ENCODE data around the gene CNST. TPM values are rescaled to one million over a fixed set of nuclear protein-coding genes. Genes with fewer than 3 reads are reported as not detected.
A peak's percentile ranks its signal among the peaks of the same experiment; 100 is the strongest.

Gene CNST
- total and polyA plus RNA-seq, 2 of the 13 experiments (the other 11 are each of a cell fraction or from before 2014, with no cell fraction given), result 6.3 to 12.4 TPM

DNA sequence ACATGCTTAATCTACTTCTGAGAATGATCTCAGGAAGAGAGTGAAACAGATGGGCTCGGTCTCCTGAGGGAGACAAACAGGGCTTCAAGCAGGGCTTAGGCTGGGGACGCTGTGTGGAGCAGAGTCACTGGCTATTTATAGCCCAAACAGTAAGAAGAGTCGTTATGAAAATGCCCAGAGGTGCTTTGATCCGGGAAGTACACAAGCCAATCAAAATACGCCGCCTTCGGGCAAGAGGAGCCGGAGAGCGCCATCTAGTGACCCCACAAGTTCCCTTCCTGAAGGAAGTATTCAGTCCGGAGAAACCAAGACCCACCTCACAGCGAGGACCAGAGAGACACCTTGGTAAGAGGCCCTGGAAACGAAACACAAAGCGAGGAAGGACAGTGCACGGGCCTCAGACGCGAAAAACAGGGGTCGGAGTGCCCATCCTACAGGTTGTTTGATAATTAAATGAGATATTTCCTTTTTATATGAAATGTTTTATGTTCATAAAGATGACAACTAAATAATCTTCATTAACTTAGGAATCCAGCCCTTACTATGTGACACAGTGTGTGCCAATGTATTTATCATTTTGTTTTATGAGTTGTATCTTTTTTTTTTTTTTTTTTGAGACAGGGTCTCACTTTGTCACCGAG lies 133.0 kb downstream of the CNST start (continued):
- TF ChIP-seq, protein P1, sequence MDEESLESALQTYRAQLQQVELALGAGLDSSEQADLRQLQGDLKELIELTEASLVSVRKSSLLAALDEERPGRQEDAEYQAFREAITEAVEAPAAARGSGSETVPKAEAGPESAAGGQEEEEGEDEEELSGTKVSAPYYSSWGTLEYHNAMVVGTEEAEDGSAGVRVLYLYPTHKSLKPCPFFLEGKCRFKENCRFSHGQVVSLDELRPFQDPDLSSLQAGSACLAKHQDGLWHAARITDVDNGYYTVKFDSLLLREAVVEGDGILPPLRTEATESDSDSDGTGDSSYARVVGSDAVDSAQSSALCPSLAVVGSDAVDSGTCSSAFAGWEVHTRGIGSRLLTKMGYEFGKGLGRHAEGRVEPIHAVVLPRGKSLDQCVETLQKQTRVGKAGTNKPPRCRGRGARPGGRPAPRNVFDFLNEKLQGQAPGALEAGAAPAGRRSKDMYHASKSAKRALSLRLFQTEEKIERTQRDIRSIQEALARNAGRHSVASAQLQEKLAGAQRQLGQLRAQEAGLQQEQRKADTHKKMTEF (CRISPR knock-in tag; IDR thresholded peaks at IDR 0.05), result peak; percentile 56; the same call in 1 of the 2 replicates
- TF ChIP-seq ZNF709 (CRISPR knock-in tag; IDR thresholded peaks at IDR 0.05), result no peak
- peak; percentile 44; the same call in 1 of the 2 replicates for TF ChIP-seq HDAC1 (CRISPR knock-in tag; IDR thresholded peaks at IDR 0.05)
- no peak for TF ChIP-seq NR3C1 (CRISPR knock-in tag; IDR thresholded peaks at IDR 0.05)
- TF ChIP-seq TAF15 (IDR thresholded peaks at IDR 0.05; ENCODE audit: low read depth, low read length, poor library complexity, severe bottlenecking), result no peak
- TF ChIP-seq ZMYM2 (CRISPR knock-in tag; IDR thresholded peaks at IDR 0.05), result peak; percentile 45; the same call in 1 of the 2 replicates
- TF ChIP-seq TCF12 (IDR thresholded peaks at IDR 0.05), result no peak
- no peak for TF ChIP-seq TCF12 (CRISPR knock-in tag; IDR thresholded peaks at IDR 0.05)
- TF ChIP-seq ZNF577 (CRISPR knock-in tag; IDR thresholded peaks at IDR 0.05; ENCODE audit: borderline replicate concordance, low read depth), result no peak
- TF ChIP-seq GTF3A (CRISPR knock-in tag; conservative IDR thresholded peaks at IDR 0.05), result no peak
- TF ChIP-seq, protein P2, sequence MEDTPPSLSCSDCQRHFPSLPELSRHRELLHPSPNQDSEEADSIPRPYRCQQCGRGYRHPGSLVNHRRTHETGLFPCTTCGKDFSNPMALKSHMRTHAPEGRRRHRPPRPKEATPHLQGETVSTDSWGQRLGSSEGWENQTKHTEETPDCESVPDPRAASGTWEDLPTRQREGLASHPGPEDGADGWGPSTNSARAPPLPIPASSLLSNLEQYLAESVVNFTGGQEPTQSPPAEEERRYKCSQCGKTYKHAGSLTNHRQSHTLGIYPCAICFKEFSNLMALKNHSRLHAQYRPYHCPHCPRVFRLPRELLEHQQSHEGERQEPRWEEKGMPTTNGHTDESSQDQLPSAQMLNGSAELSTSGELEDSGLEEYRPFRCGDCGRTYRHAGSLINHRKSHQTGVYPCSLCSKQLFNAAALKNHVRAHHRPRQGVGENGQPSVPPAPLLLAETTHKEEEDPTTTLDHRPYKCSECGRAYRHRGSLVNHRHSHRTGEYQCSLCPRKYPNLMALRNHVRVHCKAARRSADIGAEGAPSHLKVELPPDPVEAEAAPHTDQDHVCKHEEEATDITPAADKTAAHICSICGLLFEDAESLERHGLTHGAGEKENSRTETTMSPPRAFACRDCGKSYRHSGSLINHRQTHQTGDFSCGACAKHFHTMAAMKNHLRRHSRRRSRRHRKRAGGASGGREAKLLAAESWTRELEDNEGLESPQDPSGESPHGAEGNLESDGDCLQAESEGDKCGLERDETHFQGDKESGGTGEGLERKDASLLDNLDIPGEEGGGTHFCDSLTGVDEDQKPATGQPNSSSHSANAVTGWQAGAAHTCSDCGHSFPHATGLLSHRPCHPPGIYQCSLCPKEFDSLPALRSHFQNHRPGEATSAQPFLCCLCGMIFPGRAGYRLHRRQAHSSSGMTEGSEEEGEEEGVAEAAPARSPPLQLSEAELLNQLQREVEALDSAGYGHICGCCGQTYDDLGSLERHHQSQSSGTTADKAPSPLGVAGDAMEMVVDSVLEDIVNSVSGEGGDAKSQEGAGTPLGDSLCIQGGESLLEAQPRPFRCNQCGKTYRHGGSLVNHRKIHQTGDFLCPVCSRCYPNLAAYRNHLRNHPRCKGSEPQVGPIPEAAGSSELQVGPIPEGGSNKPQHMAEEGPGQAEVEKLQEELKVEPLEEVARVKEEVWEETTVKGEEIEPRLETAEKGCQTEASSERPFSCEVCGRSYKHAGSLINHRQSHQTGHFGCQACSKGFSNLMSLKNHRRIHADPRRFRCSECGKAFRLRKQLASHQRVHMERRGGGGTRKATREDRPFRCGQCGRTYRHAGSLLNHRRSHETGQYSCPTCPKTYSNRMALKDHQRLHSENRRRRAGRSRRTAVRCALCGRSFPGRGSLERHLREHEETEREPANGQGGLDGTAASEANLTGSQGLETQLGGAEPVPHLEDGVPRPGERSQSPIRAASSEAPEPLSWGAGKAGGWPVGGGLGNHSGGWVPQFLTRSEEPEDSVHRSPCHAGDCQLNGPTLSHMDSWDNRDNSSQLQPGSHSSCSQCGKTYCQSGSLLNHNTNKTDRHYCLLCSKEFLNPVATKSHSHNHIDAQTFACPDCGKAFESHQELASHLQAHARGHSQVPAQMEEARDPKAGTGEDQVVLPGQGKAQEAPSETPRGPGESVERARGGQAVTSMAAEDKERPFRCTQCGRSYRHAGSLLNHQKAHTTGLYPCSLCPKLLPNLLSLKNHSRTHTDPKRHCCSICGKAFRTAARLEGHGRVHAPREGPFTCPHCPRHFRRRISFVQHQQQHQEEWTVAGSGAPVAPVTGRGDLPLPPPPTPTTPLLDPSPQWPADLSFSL (CRISPR knock-in tag; IDR thresholded peaks at IDR 0.05), result no peak
- TF ChIP-seq POLR2AphosphoS5 (IDR thresholded peaks at IDR 0.05; ENCODE audit: low read depth, low read length), result peak; percentile 37; the same call in 1 of the 2 replicates
- TF ChIP-seq, protein P3, sequence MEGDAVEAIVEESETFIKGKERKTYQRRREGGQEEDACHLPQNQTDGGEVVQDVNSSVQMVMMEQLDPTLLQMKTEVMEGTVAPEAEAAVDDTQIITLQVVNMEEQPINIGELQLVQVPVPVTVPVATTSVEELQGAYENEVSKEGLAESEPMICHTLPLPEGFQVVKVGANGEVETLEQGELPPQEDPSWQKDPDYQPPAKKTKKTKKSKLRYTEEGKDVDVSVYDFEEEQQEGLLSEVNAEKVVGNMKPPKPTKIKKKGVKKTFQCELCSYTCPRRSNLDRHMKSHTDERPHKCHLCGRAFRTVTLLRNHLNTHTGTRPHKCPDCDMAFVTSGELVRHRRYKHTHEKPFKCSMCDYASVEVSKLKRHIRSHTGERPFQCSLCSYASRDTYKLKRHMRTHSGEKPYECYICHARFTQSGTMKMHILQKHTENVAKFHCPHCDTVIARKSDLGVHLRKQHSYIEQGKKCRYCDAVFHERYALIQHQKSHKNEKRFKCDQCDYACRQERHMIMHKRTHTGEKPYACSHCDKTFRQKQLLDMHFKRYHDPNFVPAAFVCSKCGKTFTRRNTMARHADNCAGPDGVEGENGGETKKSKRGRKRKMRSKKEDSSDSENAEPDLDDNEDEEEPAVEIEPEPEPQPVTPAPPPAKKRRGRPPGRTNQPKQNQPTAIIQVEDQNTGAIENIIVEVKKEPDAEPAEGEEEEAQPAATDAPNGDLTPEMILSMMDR (CRISPR knock-in tag; IDR thresholded peaks at IDR 0.05), result peak; percentile 90
- TF ChIP-seq ZNF3 (CRISPR knock-in tag; IDR thresholded peaks at IDR 0.05), result no peak
- no peak for TF ChIP-seq ZNF264 (CRISPR knock-in tag; IDR thresholded peaks at IDR 0.05)
- no peak for TF ChIP-seq ZNF746 (CRISPR knock-in tag; IDR thresholded peaks at IDR 0.05)
- TF ChIP-seq PCBP2 (optimal IDR thresholded peaks at IDR 0.05; ENCODE audit: low read depth, low read length, poor library complexity, severe bottlenecking), result no peak
- TF ChIP-seq ZMYM4 (CRISPR knock-in tag; IDR thresholded peaks at IDR 0.05), result peak; percentile 55; the same call in 1 of the 2 replicates
- no peak for TF ChIP-seq ZNF143 (CRISPR knock-in tag; IDR thresholded peaks at IDR 0.05)
- no peak for TF ChIP-seq SP4 (CRISPR knock-in tag; IDR thresholded peaks at IDR 0.05)
- TF ChIP-seq ZNF570 (CRISPR knock-in tag; IDR thresholded peaks at IDR 0.05; ENCODE audit: borderline replicate concordance), result no peak
- peak; percentile 84; the same call in 1 of the 2 replicates for TF ChIP-seq ELF3 (CRISPR knock-in tag; IDR thresholded peaks at IDR 0.05)

All from HepG2 (cell line).